Kidney (tissue), 14 donors: Measurements from ENCODE around the gene HRCT1. TPM values are rescaled to one million over a fixed set of nuclear protein-coding genes. Genes with fewer than 3 reads are reported as not detected.

Experiments
- DNase-seq, 5 donors: peaks; one replicate each; pipeline ENCODE4 v3.0.0-alpha.2; 2013 to 2020
- FAIRE-seq: peaks from 2 replicates; lab custom pipeline; 2012; peaks lifted over from hg19 to GRCh38; lab: Jason Lieb, UNC
- H3K27ac ChIP-seq, 2 donors: one replicate each; pipeline ENCODE4 v1.7.0; 2013; ENCODE audit warnings: low read depth in 2 of 2, low read length in 2 of 2, inconsistent platforms in 1 of 2
- H3K27me3 ChIP-seq: one replicate; pipeline ENCODE4 v1.7.1; 2013; ENCODE audit warnings: low read length, inconsistent platforms; ENCODE audit not compliant: control insufficient read depth, insufficient read depth
- H3K36me3 ChIP-seq, 3 donors: one replicate each; pipeline versions ENCODE4 v1.7.0 to v1.7.1; 2013; ENCODE audit warnings: low read length in 3 of 3, control low read depth in 1 of 3, inconsistent platforms in 1 of 3; ENCODE audit not compliant: insufficient read depth in 3 of 3, control insufficient read depth in 2 of 3
- H3K4me1 ChIP-seq, 3 donors: one replicate each; pipeline versions ENCODE4 v1.7.0 to v1.7.1; 2013; ENCODE audit warnings: low read length in 3 of 3, inconsistent platforms in 1 of 3, low read depth in 1 of 3; ENCODE audit not compliant: control insufficient read depth in 2 of 3, insufficient read depth in 2 of 3
- H3K4me3 ChIP-seq, 3 donors: one replicate each; pipeline versions ENCODE4 v1.7.0 to v1.8.1; 2013; ENCODE audit warnings: low read length in 3 of 3, control low read depth in 1 of 3, inconsistent platforms in 1 of 3
- H3K9ac ChIP-seq, 3 donors: one replicate each; pipeline versions ENCODE4 v1.7.0 to v1.7.1; 2013; ENCODE audit warnings: low read length in 3 of 3, control low read depth in 1 of 3, inconsistent platforms in 1 of 3
- H3K9me3 ChIP-seq, 3 donors: one replicate each; pipeline versions ENCODE4 v1.7.0 to v1.7.1; 2013; ENCODE audit warnings: low read length in 3 of 3, control low read depth in 1 of 3, inconsistent platforms in 1 of 3; ENCODE audit not compliant: control insufficient read depth in 2 of 3, insufficient read depth in 1 of 3
- intact Hi-C: fragments of 100-400 bp; cut with DNase I; formaldehyde crosslinking; loops from one replicate; pipeline ENCODE4 v1.11.1; 2022
- polyA plus RNA-seq: library from polyadenylated mRNA; stranded (reverse); fragments of 350-450 nt; fragmentation: Illumina TruSeq; extraction: RNeasy Lipid Tissue Mini Kit (QIAGEN cat#74804); gene quantifications from one replicate; pipeline ENCODE4 v1.2.3, GENCODE V29; 2014; ENCODE audit warnings: low read depth, low replicate concordance; ENCODE audit not compliant: insufficient read depth
- total RNA-seq: library from RNA; stranded (reverse); fragmentation: NEBNext Ultra II Directional; extraction: Animal tissue kit (Norgen Biotek cat#: 25700); gene quantifications from one replicate; pipeline ENCODE4 v1.2.1, GENCODE V29; 2021
- TF ChIP-seq, protein P1 (sequence below): IDR thresholded peaks from 3 replicates; pipeline ENCODE4 v1.5.1; 2012; ENCODE audit warnings: mild to moderate bottlenecking, moderate library complexity, borderline replicate concordance; ENCODE audit not compliant: insufficient read depth; ENCODE audit errors: extremely low read depth
- donor health status: control.
- donor health status: control.
- donor health status: control.
- donor health status: control.
- donor health status: control.
- donor health status: DM: yes; HTN: yes; CAD: no.
- donor health status: Normal renal cell carcinoma (clear cell type).

Gene HRCT1
- total and polyA plus RNA-seq, 2 donors from 2014 or later, result 13.3 to 51.2 TPM

DNA sequence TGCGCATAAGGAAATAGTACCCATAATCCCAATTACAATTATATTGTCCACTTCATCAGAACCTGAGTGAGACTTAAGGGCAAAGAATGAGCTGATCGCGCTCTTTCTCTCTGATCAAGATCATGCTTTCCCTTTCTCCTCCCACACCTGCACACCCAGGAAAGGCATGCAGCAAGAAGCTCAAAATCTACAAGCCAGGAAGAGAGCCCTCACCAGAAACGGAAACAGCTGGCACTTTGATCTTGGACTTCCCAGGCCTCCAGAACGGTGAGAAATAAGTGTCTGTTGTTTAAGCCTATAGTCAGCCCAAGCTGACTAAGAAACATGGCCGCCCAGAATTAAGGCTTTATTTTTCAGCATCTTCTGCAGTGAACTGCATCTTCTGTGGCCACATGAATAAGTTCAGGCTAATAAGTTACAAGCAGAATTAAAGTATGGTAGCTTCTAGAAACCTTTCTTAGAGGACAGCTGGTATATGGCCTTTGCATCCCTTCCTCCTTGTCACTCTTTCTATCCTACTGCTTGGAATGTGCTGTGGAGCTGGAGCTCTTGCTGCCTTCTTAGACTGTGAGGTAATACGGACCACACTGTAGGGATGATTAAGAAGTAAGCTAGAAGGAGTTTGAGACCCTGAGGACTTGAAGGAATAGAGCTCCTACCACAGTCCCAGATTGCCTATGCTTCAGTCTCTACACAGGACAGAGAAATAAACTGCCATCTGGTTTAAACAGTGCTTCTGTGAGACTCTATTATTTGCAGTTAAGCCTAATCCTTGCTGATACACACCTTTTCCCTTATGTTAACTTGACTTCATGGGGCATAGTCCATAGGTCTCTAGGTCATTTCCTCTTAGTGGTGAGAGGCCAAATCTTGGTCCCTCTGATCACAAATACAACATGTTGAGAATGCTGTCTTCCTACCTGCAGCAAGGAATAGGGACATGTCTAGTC, 34.7 kb downstream of the HRCT1 start:
- no peaks in the 10 kb centered on the region for H3K27me3 ChIP-seq
- DNase-seq (no peak), FAIRE-seq (no peak)
- TF ChIP-seq, protein P1, sequence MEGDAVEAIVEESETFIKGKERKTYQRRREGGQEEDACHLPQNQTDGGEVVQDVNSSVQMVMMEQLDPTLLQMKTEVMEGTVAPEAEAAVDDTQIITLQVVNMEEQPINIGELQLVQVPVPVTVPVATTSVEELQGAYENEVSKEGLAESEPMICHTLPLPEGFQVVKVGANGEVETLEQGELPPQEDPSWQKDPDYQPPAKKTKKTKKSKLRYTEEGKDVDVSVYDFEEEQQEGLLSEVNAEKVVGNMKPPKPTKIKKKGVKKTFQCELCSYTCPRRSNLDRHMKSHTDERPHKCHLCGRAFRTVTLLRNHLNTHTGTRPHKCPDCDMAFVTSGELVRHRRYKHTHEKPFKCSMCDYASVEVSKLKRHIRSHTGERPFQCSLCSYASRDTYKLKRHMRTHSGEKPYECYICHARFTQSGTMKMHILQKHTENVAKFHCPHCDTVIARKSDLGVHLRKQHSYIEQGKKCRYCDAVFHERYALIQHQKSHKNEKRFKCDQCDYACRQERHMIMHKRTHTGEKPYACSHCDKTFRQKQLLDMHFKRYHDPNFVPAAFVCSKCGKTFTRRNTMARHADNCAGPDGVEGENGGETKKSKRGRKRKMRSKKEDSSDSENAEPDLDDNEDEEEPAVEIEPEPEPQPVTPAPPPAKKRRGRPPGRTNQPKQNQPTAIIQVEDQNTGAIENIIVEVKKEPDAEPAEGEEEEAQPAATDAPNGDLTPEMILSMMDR, result no peak
- no peak overlapping the region for H3K27ac ChIP-seq
- intact Hi-C loops, result no loop called here
- no peaks in the 10 kb centered on the region for H3K36me3 ChIP-seq
- no peak overlapping the region for H3K9ac ChIP-seq
- H3K4me3 ChIP-seq, result no peak overlapping the region
- H3K9me3 ChIP-seq, result no peaks in the 10 kb centered on the region
- peaks cover 0 to 6% (median 0%) of the 10 kb centered on the region in 3 donors for H3K4me1 ChIP-seq

- intact Hi-C loops, result no loop called here
- no peaks in the 10 kb centered on the region for H3K9me3 ChIP-seq
- no peaks in the 10 kb centered on the region for H3K27me3 ChIP-seq
- DNase-seq (no peak), FAIRE-seq (no peak)
- H3K4me1 ChIP-seq, result peaks cover 0 to 6% (median 0%) of the 10 kb centered on the region in 3 donors
- no peak overlapping the region for H3K4me3 ChIP-seq
- H3K9ac ChIP-seq, result no peak overlapping the region
- H3K36me3 ChIP-seq, result no peaks in the 10 kb centered on the region
- H3K27ac ChIP-seq, result no peak overlapping the region
- TF ChIP-seq, protein P1, result no peak
These were observed 36.3 kb downstream of the HRCT1 start for GRCh38 chr9:35942286-35942685.

GRCh38 chr9:35944173-35944572, 38.2 kb downstream of the HRCT1 start:
- Histone ChIP-seq H3K9ac (no peak overlapping the region), H3K27me3 (no peaks in the 10 kb centered on the region), H3K4me3 (no peak overlapping the region), H3K9me3 (no peaks in the 10 kb centered on the region), H3K27ac (no peak overlapping the region), H3K4me1 (peaks cover 0 to 6% (median 0%) of the 10 kb centered on the region in 3 donors), H3K36me3 (no peaks in the 10 kb centered on the region)
- TF ChIP-seq, protein P1, result no peak
- no peak for FAIRE-seq
- no peak for DNase-seq
- intact Hi-C loops, result no loop called here
